ENCODE results near the gene NTSR1.

The NTSR1 gene

DNA sequence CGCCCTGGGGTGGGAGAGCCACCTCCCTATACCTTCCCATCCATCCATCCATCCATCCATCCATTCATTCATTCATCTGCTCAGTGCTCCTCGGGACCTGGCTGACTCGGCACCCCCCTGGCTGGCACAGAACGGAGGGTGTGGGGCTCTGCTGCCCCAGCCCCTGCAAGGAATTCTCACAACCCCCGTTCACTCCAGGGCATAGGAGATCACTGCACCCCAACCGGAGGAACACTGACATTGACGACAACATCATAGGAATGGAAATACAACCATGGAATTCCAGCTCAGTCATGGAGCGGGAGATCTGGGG lies 59.6 kb downstream of the NTSR1 start:
- TF ChIP-seq, protein P1, sequence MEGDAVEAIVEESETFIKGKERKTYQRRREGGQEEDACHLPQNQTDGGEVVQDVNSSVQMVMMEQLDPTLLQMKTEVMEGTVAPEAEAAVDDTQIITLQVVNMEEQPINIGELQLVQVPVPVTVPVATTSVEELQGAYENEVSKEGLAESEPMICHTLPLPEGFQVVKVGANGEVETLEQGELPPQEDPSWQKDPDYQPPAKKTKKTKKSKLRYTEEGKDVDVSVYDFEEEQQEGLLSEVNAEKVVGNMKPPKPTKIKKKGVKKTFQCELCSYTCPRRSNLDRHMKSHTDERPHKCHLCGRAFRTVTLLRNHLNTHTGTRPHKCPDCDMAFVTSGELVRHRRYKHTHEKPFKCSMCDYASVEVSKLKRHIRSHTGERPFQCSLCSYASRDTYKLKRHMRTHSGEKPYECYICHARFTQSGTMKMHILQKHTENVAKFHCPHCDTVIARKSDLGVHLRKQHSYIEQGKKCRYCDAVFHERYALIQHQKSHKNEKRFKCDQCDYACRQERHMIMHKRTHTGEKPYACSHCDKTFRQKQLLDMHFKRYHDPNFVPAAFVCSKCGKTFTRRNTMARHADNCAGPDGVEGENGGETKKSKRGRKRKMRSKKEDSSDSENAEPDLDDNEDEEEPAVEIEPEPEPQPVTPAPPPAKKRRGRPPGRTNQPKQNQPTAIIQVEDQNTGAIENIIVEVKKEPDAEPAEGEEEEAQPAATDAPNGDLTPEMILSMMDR (IDR thresholded peaks at IDR 0.05; ENCODE audit: insufficient read depth, low read depth, low read length, missing control alignments), result no peak
- DNase-seq (ENCODE audit: low read depth), result no peak
- no peak overlapping the region for H3K4me3 ChIP-seq (ENCODE audit: low read depth, low read length)

DNA sequence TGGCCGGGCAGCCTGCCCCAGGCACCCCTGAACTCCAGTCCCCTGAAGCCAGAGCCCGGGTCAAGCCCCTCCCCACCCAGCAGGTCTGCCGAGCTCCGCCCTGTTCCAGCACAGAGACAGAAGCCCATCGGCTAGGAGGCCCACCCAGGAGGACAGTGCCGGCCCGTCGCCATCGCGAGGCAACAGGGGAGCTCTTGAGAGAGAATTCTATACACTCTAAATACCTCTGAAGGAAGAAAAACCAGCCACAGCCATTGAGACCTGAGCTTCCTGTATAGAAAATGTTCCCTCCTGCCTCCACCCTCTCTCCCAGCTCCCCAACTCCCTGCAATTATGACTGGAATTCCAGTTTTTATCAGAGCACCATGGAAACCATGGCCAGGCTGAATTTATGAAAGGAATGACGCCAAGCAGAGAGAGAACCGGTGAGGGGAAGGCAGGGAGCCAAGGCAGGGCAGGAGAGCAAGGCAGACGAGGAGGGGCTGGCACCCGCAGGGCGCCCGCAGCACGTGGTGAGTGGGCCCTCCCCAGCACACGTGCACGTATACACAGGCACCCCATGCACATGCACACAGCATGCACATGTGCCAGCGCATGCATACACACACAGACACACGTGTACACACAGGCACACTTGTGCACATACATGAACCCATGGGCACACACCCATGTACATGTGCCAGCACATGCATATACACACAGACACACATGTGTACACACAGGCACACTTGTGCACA lies 60.1 kb downstream of the NTSR1 start:
- no peak for DNase-seq (ENCODE audit: low read depth)
- no peak overlapping the region for H3K4me3 ChIP-seq (ENCODE audit: low read depth, low read length)
- TF ChIP-seq, protein P1 (IDR thresholded peaks at IDR 0.05; ENCODE audit: insufficient read depth, low read depth, low read length, missing control alignments), result no peak

DNA sequence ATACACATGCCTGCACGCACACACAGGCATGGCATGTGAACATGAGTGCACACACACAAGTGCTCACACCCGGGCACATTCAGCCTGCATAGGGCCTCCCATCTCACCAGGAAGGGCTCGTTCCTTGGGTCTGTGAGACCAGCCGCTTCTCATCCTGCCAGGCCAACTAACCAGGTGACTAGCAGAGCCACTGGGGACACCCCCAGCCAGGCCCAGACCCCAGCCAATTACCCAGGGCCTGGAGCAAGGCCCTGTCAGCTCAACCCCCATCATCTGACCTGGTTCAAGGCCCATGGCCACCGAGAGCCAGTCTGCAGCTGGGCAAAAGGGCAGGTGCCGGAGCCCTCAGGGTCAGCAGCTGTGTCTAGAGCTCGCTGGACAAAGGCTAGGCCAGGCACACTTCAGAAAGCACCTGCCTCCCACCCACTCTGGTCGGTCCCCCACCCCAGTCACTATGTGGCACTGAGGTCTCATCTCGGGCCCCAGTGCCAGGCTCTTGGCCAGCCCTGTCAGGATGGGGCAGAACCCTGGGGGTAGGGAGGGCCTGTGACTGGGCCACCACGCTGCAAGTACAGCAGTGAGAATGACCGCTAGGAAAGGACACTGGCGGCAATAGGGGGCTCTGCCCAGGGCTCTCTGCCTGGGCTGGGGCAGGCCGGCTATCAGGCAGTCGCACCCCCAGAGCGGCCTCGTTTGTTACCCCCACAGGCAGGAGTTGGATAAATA lies 60.9 kb downstream of the NTSR1 start:
- TF ChIP-seq, protein P1 (IDR thresholded peaks at IDR 0.05; ENCODE audit: insufficient read depth, low read depth, low read length, missing control alignments), result no peak
- no peak for DNase-seq (ENCODE audit: low read depth)
- no peak overlapping the region for H3K4me3 ChIP-seq (ENCODE audit: low read depth, low read length)

DNA sequence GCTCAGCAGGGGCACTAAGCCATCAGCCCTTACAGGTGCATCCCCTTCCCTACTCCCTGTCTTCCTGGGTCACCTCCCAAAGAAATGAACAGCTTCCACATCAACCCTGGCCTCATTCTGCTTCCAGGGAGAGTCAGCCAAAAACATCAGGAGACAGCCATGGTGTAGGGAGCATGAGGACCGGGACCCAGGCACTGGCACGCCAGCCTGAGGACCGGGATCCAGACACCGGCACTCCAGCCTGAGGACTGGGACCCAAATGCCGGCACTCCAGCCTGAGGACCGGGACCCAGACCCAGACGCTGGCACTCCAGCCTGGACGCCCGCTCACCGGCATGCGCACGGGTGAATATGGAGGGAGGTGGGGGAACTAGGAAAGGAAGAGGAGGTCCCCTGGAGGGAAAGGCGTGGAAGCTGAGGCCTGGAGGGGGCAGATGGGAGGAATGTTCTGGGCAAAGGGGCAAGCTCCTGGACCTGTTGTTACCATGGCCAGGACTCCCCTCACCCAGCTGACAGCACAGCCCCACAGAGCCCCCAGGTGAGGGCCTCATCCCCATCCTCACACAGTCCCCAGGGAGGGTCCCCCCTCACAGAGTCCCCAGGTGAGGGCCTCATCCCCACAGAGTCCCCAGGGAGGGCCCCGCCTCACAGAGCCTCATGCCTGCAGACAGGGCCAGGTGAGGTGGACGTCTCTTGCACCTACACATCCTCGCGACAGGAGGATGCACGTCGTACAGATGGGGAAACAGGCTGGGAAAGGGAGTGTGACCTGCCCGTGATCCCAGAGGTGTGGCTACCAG lies 61.7 kb downstream of the NTSR1 start:
- no peak for DNase-seq (ENCODE audit: low read depth)
- TF ChIP-seq, protein P1 (IDR thresholded peaks at IDR 0.05; ENCODE audit: insufficient read depth, low read depth, low read length, missing control alignments), result no peak
- no peak overlapping the region for H3K4me3 ChIP-seq (ENCODE audit: low read depth, low read length)

DNA sequence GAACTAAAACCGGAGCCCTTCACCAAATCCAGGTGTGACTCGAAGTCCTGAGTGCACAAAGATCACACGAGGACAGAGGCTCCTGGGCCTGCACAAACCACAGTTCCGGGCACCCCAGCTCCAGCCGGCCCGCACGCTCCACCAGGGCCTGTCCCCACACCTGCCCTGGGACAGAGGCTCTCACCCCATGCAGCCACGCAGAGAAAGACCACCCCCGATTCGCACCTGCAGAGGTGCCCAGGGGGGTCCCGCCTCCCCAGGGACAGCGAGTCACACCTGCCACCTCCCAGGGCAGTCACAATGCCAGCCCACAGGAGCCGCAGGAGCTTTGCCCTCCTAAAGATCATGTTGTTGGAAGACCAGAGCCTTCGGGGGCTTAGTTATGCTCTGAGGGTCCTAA lies 62.3 kb downstream of the NTSR1 start:
- H3K4me3 ChIP-seq (ENCODE audit: low read depth, low read length), result no peak overlapping the region
- no peak for DNase-seq (ENCODE audit: low read depth)
- TF ChIP-seq, protein P1 (IDR thresholded peaks at IDR 0.05; ENCODE audit: insufficient read depth, low read depth, low read length, missing control alignments), result no peak

DNA sequence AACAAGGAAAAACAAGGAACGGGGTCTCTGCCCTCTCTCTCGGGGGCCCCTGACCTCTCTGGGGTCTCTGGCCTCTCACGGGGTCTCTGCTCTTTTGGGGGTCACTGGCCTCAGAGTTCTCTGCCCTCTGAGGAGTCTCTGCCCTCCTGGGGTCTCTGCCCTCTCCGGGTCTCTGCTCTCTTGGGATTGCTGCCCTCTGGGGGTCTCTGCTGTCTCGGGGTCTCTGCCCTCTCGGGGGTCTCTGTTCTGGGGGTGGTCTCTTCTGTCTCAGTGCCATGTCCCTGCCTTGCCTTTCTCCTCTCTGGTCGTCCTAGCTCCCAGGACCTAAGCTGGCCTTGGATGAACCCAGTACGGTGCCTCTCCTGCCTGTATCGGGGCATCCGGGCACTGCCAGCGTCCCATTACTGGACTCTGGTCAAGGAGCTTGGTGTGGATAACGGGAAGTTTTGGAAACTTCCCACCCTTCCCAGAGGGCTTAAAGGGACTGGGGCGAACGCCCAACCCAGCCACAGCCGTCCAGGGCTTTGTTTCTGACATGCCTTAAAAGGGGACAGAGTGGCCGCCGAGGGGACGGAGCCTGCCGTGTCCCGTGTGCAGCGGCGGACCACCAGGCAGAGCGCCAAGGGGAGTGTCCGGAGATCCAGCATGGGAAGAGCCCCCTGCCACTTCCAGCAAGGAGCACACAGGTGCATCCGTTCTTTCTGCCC lies 62.9 kb downstream of the NTSR1 start:
- H3K4me3 ChIP-seq (ENCODE audit: low read depth, low read length), result no peak overlapping the region
- TF ChIP-seq, protein P1 (IDR thresholded peaks at IDR 0.05; ENCODE audit: insufficient read depth, low read depth, low read length, missing control alignments), result no peak

More for the DNA sequence above, 62.9 kb downstream of the NTSR1 start:
- DNase-seq (ENCODE audit: low read depth), result no peak
